HCT116 (cell line): ENCODE data around the gene SPTBN1. TPM values are rescaled to one million over a fixed set of nuclear protein-coding genes. Genes with fewer than 3 reads are reported as not detected.

Experiments
- ATAC-seq: fragments of 200-7000 bp; cut with Tn5 transposase; 2 replicates; pipeline ENCODE4 v1.9.1; 2020; ENCODE audit warnings: mild to moderate bottlenecking, moderate library complexity
- BruUV-seq: library from RNA; stranded (reverse); fragments of 400-500 nt; replicated peaks from 2 replicates; lab custom pipeline; 2021; lab: Mats Ljungman, UMichigan
- CTCF ChIA-PET: fragments of 300-600 bp; sonication (Branson Sonifier 250); formaldehyde crosslinking; loops from one replicate; lab custom pipeline; 2021; ENCODE audit warnings: antibody characterized with exemption; lab: Charles Lee
- POLR2A ChIA-PET: fragments of 300-600, 350-600 bp; sonication (Branson Sonifier 250); formaldehyde crosslinking; loops from one replicate; lab custom pipeline; 2021; ENCODE audit warnings: antibody characterized with exemption; lab: Charles Lee
- RAD21 ChIA-PET, 2 experiments: fragments of 300-600 bp; sonication (Branson Sonifier 250); formaldehyde crosslinking; loops; one replicate each; lab custom pipeline; 2023; ENCODE audit warnings: low total read pairs in 2 of 2; ENCODE audit not compliant: uncharacterized antibody in 2 of 2, unreplicated experiment in 2 of 2, low non-redundant PET in 1 of 2; lab: Charles Lee
- DNase-seq: peaks from one replicate; pipeline ENCODE4 v3.0.0-alpha.2; 2010; ENCODE audit warnings: low read depth, low spot score
- H2AFZ ChIP-seq: fragments of 200-600 bp; shearing (Covaris generic), sonication (generic); 2 replicates; pipeline ENCODE4 v1.6.1; 2017; ENCODE audit warnings: low read depth, mixed run types, mixed read lengths, antibody characterized with exemption, low read length; ENCODE audit not compliant: poor library complexity, severe bottlenecking
- H3K27ac ChIP-seq: 2 replicates; pipeline ENCODE4 v1.5.1; 2012; ENCODE audit warnings: low read depth, low read length
- H3K27me3 ChIP-seq: fragments of 200-600 bp; sonication (generic); 2 replicates; pipeline ENCODE4 v1.6.1; 2016; ENCODE audit warnings: mixed run types, low read length, mixed read lengths; ENCODE audit not compliant: insufficient read depth
- H3K36me3 ChIP-seq, 2 experiments: fragments of 200-500 bp in 1 of 2; fragments of 200-600 bp in 1 of 2; sonication (Bioruptor generic) in 1 of 2; sonication (generic) in 1 of 2; 2 replicates each; pipeline versions ENCODE4 v1.5.1 to v1.6.1; 2014 to 2016; ENCODE audit warnings: low read length in 2 of 2, inconsistent platforms in 1 of 2, mixed read lengths in 1 of 2, mixed run types in 1 of 2; ENCODE audit not compliant: insufficient read depth in 2 of 2, control insufficient read depth in 1 of 2
- H3K4me1 ChIP-seq, 2 experiments: fragments of 200-600 bp in 1 of 2; sonication (generic) in 1 of 2; 2 replicates each; pipeline versions ENCODE4 v1.5.1 to v1.6.1; 2012 to 2017; ENCODE audit warnings: low read length in 2 of 2, inconsistent platforms in 1 of 2, mild to moderate bottlenecking in 1 of 2, mixed read lengths in 1 of 2, mixed run types in 1 of 2, moderate library complexity in 1 of 2; ENCODE audit not compliant: insufficient read depth in 2 of 2, control insufficient read depth in 1 of 2
- H3K4me2 ChIP-seq: fragments of 200-600 bp; sonication (generic); 2 replicates; pipeline ENCODE4 v1.6.1; 2017; ENCODE audit warnings: mixed run types, low read length, mixed read lengths
- H3K4me3 ChIP-seq, 2 experiments: fragments of 200-600 bp in 1 of 2; sonication (generic) in 1 of 2; replicated peaks in 1 of 2; 2 replicates each; pipeline ENCODE4 v1.5.1; 2011 to 2016; ENCODE audit warnings: low read length in 2 of 2, control low read depth in 1 of 2, low read depth in 1 of 2, mild to moderate bottlenecking in 1 of 2, mixed read lengths in 1 of 2, mixed run types in 1 of 2
- H3K79me2 ChIP-seq: fragments of 200-600 bp; sonication (generic); 2 replicates; pipeline ENCODE4 v1.6.1; 2017; ENCODE audit warnings: mild to moderate bottlenecking, mixed run types, low read length, moderate library complexity, mixed read lengths; ENCODE audit not compliant: insufficient read depth
- H3K9ac ChIP-seq: fragments of 200-600 bp; sonication (generic); 2 replicates; pipeline ENCODE4 v1.6.1; 2016; ENCODE audit warnings: low read length, mixed read lengths
- H3K9me2 ChIP-seq: fragments of 200-600 bp; sonication (generic), shearing (Covaris generic); 2 replicates; pipeline ENCODE4 v1.6.1; 2017; ENCODE audit warnings: mixed run types, mild to moderate bottlenecking, moderate library complexity; ENCODE audit not compliant: insufficient read depth
- H3K9me3 ChIP-seq, 2 experiments: fragments of 200-500 bp in 1 of 2; fragments of 200-600 bp in 1 of 2; sonication (Bioruptor generic) in 1 of 2; sonication (generic) in 1 of 2; 2 replicates each; pipeline ENCODE4 v1.6.1; 2014 to 2017; ENCODE audit warnings: low read length in 2 of 2, mixed read lengths in 2 of 2, inconsistent platforms in 1 of 2, low read depth in 1 of 2, mild to moderate bottlenecking in 1 of 2, mixed run types in 1 of 2, moderate library complexity in 1 of 2; ENCODE audit not compliant: control insufficient read depth in 1 of 2, insufficient read depth in 1 of 2
- H4K20me1 ChIP-seq: fragments of 200-600 bp; sonication (generic), shearing (Covaris generic); 2 replicates; pipeline ENCODE4 v1.6.1; 2017; ENCODE audit warnings: mixed run types, mild to moderate bottlenecking, moderate library complexity; ENCODE audit not compliant: insufficient read depth
- CEBPB ChIP-seq: IDR thresholded peaks from 2 replicates; pipeline ENCODE4 v1.6.1; 2012; ENCODE audit warnings: low read depth
- CTCF ChIP-seq, 3 experiments: fragments of 200-600 bp in 1 of 3; sonication (generic) in 1 of 3; IDR thresholded peaks in 2 of 3; conservative IDR thresholded peaks in 1 of 3; 2 replicates each; pipeline ENCODE4 v1.5.1; 2012 to 2017; ENCODE audit warnings: low read depth in 2 of 3, low read length in 2 of 3, antibody characterized with exemption in 1 of 3, borderline replicate concordance in 1 of 3, control low read depth in 1 of 3, mild to moderate bottlenecking in 1 of 3, mixed read lengths in 1 of 3, mixed run types in 1 of 3, moderate library complexity in 1 of 3; ENCODE audit not compliant: insufficient read depth in 1 of 3
- ELF1 ChIP-seq: IDR thresholded peaks from 2 replicates; pipeline ENCODE4 v1.6.1; 2012; ENCODE audit warnings: low read depth, borderline replicate concordance
- FOSL1 ChIP-seq: IDR thresholded peaks from 2 replicates; pipeline ENCODE4 v1.6.1; 2012; ENCODE audit warnings: low read depth
- JUND ChIP-seq: IDR thresholded peaks from 2 replicates; pipeline ENCODE4 v1.6.1; 2012
- RAD21 ChIP-seq: IDR thresholded peaks from 2 replicates; pipeline ENCODE4 v1.6.1; 2012; ENCODE audit warnings: low read depth, mild to moderate bottlenecking
- REST ChIP-seq: IDR thresholded peaks from 2 replicates; pipeline ENCODE4 v1.6.1; 2012; ENCODE audit warnings: low read depth
- SIN3A ChIP-seq: IDR thresholded peaks from 2 replicates; pipeline ENCODE4 v1.6.1; 2012; ENCODE audit warnings: low read depth
- SP1 ChIP-seq: IDR thresholded peaks from 2 replicates; pipeline ENCODE4 v1.6.1; 2012; ENCODE audit warnings: low read depth
- TCF7L2 ChIP-seq: IDR thresholded peaks from 2 replicates; pipeline ENCODE4 v1.7.0; 2011; ENCODE audit warnings: borderline replicate concordance, inconsistent platforms; ENCODE audit not compliant: insufficient read depth, insufficient read length; ENCODE audit errors: extremely low read depth
- ZBTB33 ChIP-seq: IDR thresholded peaks from 2 replicates; pipeline ENCODE4 v1.6.1; 2011; ENCODE audit warnings: mild to moderate bottlenecking, low read length, moderate library complexity; ENCODE audit not compliant: insufficient replicate concordance; ENCODE audit errors: extremely low read depth
- ZFX ChIP-seq: fragments of 450-650 bp; IDR thresholded peaks from 2 replicates; pipeline ENCODE4 v1.6.1; 2017
- ZNF274 ChIP-seq: fragments of 200-500 bp; sonication (Bioruptor generic); IDR thresholded peaks from 2 replicates; pipeline ENCODE4 v1.6.1; 2014; ENCODE audit warnings: mild to moderate bottlenecking, low read depth, low read length, inconsistent platforms
- intact Hi-C: fragments of 100-400 bp; cut with micrococcal nuclease; formaldehyde crosslinking; loops from 2 replicates; pipeline ENCODE4 v1.10.0; 2022
- total RNA-seq: library from RNA; stranded (reverse); gene quantifications from one replicate; pipeline ENCODE4 v1.2.1, GENCODE V29; 2021; ENCODE audit not compliant: unreplicated experiment

The SPTBN1 gene
- total RNA-seq, 1 experiment from 2014 or later, result 84.4 TPM

GRCh38 chr2:54470266-54470938 is 14.3 kb downstream of the SPTBN1 start (continued):
- TF ChIP-seq REST (no peak), CTCF (IDR thresholded peaks at IDR 0.05 in 2 of 3, conservative IDR thresholded peaks at IDR 0.05 in 1 of 3; ENCODE audit: borderline replicate concordance in 1 of 3, insufficient read depth in 1 of 3, low read depth in 2 of 3, low read length in 2 of 3) (no peak), JUND (no peak), ELF1 (no peak)

- H3K79me2 ChIP-seq, result no peaks in the 10 kb centered on the region
- no peaks in the 10 kb centered on the region for H4K20me1 ChIP-seq
- RAD21 ChIA-PET, result interaction anchor here in 1 of 2 experiments (0.7 kb wide), 1 partner anchor 88 kb away, joined by 3 read pairs; no protein-coding TSS in a partner anchor
- H2AFZ ChIP-seq, result no peak overlapping the region
- H3K27me3 ChIP-seq, result no peaks in the 10 kb centered on the region
- intact Hi-C loops, result no loop called here
- no peak overlapping the region for H3K27ac ChIP-seq
- no peak overlapping the region for H3K4me3 ChIP-seq
- peak; percentile 49; the same call in 1 of the 2 replicates for ATAC-seq
- no peak for DNase-seq
- H3K36me3 ChIP-seq, result no peaks in the 10 kb centered on the region
- peak overlapping the region; percentile 24; the same call in 1 of the 2 replicates for H3K4me2 ChIP-seq
- POLR2A ChIA-PET, result no interaction called here
- peaks cover 11 to 20% of the 10 kb centered on the region in 2 experiments for H3K4me1 ChIP-seq
- H3K9me3 ChIP-seq, result no peaks in the 10 kb centered on the region
- H3K9ac ChIP-seq, result no peak overlapping the region
- no peaks in the 10 kb centered on the region for H3K9me2 ChIP-seq
- no TSS peak for BruUV-seq
- CTCF ChIA-PET, result interaction anchor here (0.6 to 0.9 kb wide), 2 partner anchors 74 to 364 kb away, joined by 3 read pairs; no protein-coding TSS in a partner anchor
- no peak for TF ChIP-seq CEBPB
- no peak for TF ChIP-seq ZNF274
- no peak for TF ChIP-seq SP1
- TF ChIP-seq RAD21, result no peak
- no peak for TF ChIP-seq JUND
- TF ChIP-seq SIN3A, result no peak
- no peak for TF ChIP-seq ZFX
- no peak for TF ChIP-seq ZBTB33
- no peak for TF ChIP-seq TCF7L2
- no peak for TF ChIP-seq FOSL1
- TF ChIP-seq CTCF (IDR thresholded peaks at IDR 0.05 in 2 of 3, conservative IDR thresholded peaks at IDR 0.05 in 1 of 3; ENCODE audit: borderline replicate concordance in 1 of 3, insufficient read depth in 1 of 3, low read depth in 2 of 3, low read length in 2 of 3), result no peak
These were observed 15.1 kb downstream of the SPTBN1 start for GRCh38 chr2:54471221-54471711.
